GM18526 (cell line): ENCODE measurements around the gene ABCC2.

Experiments used
- POLR2A ChIP-seq: IDR thresholded peaks from 3 replicates; pipeline ENCODE4 v1.6.1; 2011; ENCODE audit not compliant: insufficient read length; ENCODE audit errors: extremely low read depth

ABCC2 gene

GRCh38 chr10:99835947-99836346 is 53.5 kb downstream of the ABCC2 start:
- TF ChIP-seq POLR2A: no peak

DNA sequence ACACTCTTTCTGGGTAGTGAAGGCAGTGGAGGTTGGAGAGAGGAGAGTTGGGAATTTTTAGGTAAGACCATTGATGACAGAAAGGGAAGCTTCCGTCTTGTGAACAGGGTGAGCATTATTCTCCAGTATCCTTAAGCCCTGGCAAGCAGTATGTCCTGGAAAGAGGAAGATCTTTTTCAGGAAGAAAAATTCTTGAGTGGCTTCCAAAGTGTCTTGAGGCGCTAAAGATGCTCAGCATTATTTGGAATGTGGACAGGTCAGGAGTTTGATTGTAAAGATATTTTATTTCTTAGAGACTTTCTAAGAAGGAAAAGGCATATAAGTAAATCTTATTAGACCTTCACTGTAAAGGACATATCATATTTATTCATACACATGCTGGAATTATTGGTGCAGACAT is 54.3 kb downstream of the ABCC2 start:
- no peak for TF ChIP-seq POLR2A

DNA sequence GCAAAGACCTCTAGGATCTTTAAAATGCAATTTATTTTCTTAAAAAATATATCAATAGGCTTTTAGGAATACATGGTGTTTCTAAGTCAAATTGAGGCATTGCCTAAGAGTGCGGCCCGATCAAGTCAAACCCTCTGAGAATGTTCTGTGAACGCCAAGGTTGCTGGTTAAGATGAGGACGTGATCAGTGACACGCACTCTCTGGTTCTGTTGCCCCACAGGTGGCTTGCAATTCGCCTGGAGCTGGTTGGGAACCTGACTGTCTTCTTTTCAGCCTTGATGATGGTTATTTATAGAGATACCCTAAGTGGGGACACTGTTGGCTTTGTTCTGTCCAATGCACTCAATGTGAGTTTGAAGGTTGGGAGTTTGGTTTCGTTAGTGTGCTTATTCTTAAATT is 59.3 kb downstream of the ABCC2 start:
- TF ChIP-seq POLR2A: no peak

DNA sequence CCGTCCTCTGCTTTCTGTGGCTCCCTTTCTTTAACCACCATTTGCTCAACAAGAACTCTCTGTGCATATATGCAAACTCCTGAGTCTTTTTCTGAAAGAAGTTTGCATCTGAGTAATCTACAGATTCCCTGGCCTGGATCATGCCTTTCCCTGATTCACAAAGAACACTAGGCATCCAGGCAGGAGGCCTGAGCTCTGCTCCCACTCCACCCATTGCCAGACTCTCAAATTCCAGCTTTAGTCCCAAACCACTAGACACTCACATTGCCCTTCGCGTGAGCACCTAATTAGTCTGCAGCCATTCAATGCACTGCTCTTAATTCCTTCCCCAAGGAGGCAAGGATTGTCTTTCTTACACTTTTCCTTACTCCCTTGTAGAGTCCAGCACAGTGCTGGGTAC is 60.9 kb downstream of the ABCC2 start:
- TF ChIP-seq POLR2A: no peak

- no peak for TF ChIP-seq POLR2A
Measured at GRCh38 chr10:99844433-99844955, 62.1 kb downstream of the ABCC2 start.

GRCh38 chr10:99845837-99846382 is 63.5 kb downstream of the ABCC2 start:
- no peak for TF ChIP-seq POLR2A

- TF ChIP-seq POLR2A: no peak
Measured at GRCh38 chr10:99849057-99849456, 66.6 kb downstream of the ABCC2 start.

DNA sequence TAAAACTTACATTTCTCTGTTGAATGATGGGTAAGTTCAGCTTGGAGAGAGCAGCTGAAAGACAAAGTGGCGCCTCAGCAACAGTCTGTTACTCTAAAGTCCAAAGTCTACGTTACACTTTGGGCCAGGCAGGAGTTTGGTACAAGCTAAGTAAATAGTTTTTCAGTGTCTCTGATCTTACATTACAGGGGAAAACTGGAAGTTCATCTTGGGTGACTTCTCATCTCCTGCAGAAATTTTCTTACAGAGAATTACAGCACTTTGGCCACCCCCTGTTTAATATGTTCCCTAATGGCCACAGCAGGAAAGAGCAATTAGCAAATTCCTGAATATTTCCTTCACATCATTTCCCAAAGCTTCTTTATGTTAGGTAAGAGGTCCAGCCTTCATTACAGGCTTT is 67.1 kb downstream of the ABCC2 start:
- TF ChIP-seq POLR2A: no peak

GRCh38 chr10:99850021-99850766 is 67.8 kb downstream of the ABCC2 start:
- no peak for TF ChIP-seq POLR2A

GRCh38 chr10:99850767-99851340 is 68.4 kb downstream of the ABCC2 start:
- TF ChIP-seq POLR2A: no peak

GRCh38 chr10:99851825-99852224 is 69.4 kb downstream of the ABCC2 start:
- no peak for TF ChIP-seq POLR2A

- no peak for TF ChIP-seq POLR2A
Measured at GRCh38 chr10:99852481-99853213, 70.2 kb downstream of the ABCC2 start.

DNA sequence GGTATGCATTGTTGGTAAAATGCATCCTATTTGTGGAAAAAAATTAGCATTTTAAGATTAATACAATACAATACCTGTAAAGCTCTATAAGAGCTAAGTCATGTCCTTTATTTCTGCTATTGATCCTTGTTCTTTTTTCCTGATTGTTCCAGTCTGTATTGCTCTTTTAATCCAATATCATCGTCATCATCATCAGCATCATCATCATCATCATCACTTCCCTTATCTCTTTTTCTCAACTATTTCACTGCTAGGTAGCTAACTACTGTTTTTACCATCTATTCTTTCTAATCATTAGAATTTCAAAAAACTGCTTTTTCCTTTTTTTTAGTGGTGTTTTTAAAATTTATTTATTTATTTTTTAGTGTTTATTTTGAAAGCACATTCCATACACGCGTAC is 71.2 kb downstream of the ABCC2 start:
- no peak for TF ChIP-seq POLR2A

DNA sequence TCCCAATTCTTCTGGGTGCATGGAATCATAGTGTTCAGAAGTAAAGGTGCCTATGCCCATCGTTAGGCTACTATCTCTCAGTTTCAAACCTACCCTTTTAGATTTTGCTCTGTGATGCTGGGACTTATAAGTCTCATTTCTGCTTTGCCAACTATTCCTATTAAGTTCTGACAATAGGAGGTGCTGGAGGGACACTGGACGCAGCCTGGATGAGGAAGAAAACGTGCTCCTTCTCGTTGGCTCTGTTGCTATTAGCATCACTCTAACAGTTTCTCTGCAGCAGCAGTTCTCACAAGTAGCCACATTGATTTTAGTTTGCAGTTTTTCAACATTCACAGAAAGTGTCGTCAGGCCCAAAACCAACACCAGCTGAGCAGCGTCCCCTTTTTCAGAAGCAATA is 72.4 kb downstream of the ABCC2 start:
- TF ChIP-seq POLR2A: no peak

GRCh38 chr10:99855479-99856071 is 73.1 kb downstream of the ABCC2 start:
- no peak for TF ChIP-seq POLR2A
